ENCODE measurements around the gene RING1.

DNA sequence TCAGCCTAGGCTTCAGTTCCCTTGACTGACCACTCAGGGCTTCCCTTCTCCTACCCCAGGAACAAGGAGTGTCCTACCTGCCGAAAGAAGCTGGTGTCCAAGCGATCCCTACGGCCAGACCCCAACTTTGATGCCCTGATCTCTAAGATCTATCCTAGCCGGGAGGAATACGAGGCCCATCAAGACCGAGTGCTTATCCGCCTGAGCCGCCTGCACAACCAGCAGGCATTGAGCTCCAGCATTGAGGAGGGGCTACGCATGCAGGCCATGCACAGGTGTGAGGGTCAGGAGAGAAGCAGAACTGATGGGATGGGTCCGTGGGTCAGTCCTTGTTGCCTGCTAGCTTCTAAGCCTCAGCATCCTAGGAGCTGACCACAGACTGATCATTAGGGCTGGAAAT, 1.6 kb downstream of the RING1 start:
- TF ChIP-seq EZH2phosphoT487 (IDR thresholded peaks at IDR 0.05; ENCODE audit: borderline replicate concordance) (no peak), POLR2A (IDR thresholded peaks at IDR 0.05; ENCODE audit: borderline replicate concordance, extremely low read depth, insufficient read depth, insufficient read length) (no peak), RAD21 (IDR thresholded peaks at IDR 0.05; ENCODE audit: low read depth) (no peak), JUND (IDR thresholded peaks at IDR 0.05) (no peak)
- TF ChIP-seq, protein P1, sequence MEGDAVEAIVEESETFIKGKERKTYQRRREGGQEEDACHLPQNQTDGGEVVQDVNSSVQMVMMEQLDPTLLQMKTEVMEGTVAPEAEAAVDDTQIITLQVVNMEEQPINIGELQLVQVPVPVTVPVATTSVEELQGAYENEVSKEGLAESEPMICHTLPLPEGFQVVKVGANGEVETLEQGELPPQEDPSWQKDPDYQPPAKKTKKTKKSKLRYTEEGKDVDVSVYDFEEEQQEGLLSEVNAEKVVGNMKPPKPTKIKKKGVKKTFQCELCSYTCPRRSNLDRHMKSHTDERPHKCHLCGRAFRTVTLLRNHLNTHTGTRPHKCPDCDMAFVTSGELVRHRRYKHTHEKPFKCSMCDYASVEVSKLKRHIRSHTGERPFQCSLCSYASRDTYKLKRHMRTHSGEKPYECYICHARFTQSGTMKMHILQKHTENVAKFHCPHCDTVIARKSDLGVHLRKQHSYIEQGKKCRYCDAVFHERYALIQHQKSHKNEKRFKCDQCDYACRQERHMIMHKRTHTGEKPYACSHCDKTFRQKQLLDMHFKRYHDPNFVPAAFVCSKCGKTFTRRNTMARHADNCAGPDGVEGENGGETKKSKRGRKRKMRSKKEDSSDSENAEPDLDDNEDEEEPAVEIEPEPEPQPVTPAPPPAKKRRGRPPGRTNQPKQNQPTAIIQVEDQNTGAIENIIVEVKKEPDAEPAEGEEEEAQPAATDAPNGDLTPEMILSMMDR (IDR thresholded peaks at IDR 0.05 in 2 of 3, conservative IDR thresholded peaks at IDR 0.05 in 1 of 3; ENCODE audit: borderline replicate concordance in 1 of 3, insufficient read depth in 1 of 3, low read depth in 2 of 3, low read length in 2 of 3), result no peak
- TF ChIP-seq, protein P2, sequence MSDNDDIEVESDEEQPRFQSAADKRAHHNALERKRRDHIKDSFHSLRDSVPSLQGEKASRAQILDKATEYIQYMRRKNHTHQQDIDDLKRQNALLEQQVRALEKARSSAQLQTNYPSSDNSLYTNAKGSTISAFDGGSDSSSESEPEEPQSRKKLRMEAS (IDR thresholded peaks at IDR 0.05), result no peak

Measured in HCT116 (cell line).